ENCODE measurements around the gene PLEKHG7.
"Not testable (repeated sequence)": the region's sequence is repeated elsewhere in the genome, so short reads cannot be mapped to it uniquely, and the experiment has no call there.

The PLEKHG7 gene

DNA sequence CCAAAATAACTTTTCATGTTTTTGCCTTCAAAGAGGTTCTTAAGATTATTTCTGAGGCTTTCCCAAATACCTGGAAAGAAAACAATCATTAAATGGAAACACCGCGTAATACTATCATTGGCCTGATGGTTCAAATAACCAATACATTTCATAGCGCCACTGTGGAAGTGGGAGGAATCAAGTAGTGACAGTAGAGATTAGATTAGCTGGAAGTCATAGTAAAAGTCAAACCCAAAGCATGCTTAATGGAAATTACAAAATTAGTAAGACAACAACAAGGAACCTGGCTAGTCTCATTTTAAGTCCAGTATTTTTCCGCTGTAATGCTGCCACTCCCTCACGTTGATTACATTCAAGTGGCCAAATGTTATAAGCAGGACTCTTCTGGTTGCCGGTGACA, 41.5 kb upstream of the PLEKHG7 start:
- in situ Hi-C loops (cut with HindIII; ENCODE audit: low sequenced_read_pairs), result no loop called here
- H3K4me3 ChIP-seq (ENCODE audit: low read depth, low read length), result no peak overlapping the region
- TF ChIP-seq, protein P1, sequence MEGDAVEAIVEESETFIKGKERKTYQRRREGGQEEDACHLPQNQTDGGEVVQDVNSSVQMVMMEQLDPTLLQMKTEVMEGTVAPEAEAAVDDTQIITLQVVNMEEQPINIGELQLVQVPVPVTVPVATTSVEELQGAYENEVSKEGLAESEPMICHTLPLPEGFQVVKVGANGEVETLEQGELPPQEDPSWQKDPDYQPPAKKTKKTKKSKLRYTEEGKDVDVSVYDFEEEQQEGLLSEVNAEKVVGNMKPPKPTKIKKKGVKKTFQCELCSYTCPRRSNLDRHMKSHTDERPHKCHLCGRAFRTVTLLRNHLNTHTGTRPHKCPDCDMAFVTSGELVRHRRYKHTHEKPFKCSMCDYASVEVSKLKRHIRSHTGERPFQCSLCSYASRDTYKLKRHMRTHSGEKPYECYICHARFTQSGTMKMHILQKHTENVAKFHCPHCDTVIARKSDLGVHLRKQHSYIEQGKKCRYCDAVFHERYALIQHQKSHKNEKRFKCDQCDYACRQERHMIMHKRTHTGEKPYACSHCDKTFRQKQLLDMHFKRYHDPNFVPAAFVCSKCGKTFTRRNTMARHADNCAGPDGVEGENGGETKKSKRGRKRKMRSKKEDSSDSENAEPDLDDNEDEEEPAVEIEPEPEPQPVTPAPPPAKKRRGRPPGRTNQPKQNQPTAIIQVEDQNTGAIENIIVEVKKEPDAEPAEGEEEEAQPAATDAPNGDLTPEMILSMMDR (IDR thresholded peaks at IDR 0.05; ENCODE audit: low read depth, low read length), result no peak
- no peak for DNase-seq (ENCODE audit: low read depth, low spot score)

DNA sequence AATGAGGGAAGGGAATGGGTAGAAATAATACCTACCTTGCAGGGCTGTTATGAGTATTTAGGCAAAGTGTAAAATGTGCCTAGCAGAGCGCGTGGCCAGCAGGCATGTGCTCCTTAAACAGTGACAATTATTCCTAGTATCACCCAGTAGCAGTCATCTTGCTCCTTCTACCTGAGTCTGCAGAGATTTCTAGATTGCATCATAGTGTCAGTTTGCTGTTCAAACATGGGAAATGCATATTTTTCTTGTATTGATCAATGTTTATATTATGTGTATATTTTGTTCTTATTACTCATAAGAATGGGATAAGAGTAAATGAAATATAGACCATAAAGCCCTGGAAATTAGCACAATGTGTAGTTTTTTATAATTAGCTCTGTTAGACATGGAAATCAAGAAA, 37.3 kb upstream of the PLEKHG7 start:
- DNase-seq (ENCODE audit: low read depth, low spot score), result no peak
- TF ChIP-seq, protein P1 (IDR thresholded peaks at IDR 0.05; ENCODE audit: low read depth, low read length), result no peak
- in situ Hi-C loops (cut with HindIII; ENCODE audit: low sequenced_read_pairs), result no loop called here
- H3K4me3 ChIP-seq (ENCODE audit: low read depth, low read length), result no peak overlapping the region

DNA sequence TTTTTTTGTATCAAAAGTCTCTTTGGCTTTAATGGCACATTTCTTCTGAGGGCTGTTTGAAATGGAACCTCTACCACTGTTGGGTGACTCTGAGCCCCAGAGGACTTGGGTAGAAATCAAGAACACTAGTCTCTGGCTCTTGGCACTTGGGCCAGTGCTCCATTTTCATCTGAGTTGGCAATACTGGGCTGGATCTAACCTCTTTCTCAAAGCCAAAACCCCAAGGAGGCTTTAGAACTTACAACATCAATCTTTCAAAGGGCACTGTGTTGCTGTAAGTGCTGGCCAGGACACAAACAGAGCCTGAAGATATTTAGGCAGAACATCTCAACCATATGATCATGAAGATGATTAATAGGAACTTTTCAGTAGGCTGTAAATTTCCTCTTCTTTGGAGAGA, 34.0 kb upstream of the PLEKHG7 start:
- in situ Hi-C loops (cut with HindIII; ENCODE audit: low sequenced_read_pairs), result no loop called here
- H3K4me3 ChIP-seq (ENCODE audit: low read depth, low read length), result no peak overlapping the region
- TF ChIP-seq, protein P1 (IDR thresholded peaks at IDR 0.05; ENCODE audit: low read depth, low read length), result no peak
- no peak for DNase-seq (ENCODE audit: low read depth, low spot score)

DNA sequence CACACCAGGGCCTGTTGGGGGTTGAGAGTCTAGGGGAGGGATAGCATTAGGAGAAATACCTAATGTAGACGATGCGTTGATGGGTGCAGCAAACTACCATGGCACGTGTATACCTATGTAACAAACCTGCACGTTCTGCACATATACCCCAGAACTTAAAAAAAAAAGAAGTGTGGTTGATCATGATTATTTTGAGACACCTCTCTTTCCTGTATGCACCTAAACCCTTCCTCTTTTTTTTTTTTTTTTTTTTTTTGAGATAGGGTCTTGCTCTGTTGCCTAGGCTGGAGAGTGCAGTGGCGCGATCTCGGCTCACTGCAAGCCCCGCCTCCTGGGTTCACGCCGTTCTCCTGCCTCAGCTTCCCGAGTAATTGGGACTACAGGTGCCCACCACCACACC, 31.3 kb upstream of the PLEKHG7 start:
- H3K4me3 ChIP-seq (ENCODE audit: low read depth, low read length); DNase-seq (ENCODE audit: low read depth, low spot score); in situ Hi-C loops (cut with HindIII; ENCODE audit: low sequenced_read_pairs): not testable (repeated sequence)

DNA sequence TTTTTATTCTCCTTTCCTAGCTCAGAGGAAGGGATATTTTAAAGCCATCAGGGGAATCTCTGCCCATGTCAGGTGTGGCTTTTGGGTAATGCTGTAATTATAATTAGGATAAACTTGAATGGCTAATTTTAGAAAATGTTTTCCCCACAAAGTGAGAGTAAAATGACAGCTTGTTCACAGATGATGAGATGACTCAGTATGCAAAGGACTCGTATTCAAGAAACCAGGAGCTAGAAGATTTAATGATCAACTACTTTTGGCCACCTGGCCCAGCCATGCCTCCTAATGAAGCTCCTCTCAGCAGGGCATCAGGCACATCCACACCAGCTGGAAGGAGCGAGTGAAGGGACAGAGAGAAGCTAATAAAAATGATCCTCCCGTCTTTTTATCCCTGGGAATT, 29.0 kb upstream of the PLEKHG7 start:
- TF ChIP-seq, protein P1 (IDR thresholded peaks at IDR 0.05; ENCODE audit: low read depth, low read length), result no peak
- no peak for DNase-seq (ENCODE audit: low read depth, low spot score)
- in situ Hi-C loops (cut with HindIII; ENCODE audit: low sequenced_read_pairs), result no loop called here
- no peak overlapping the region for H3K4me3 ChIP-seq (ENCODE audit: low read depth, low read length)

DNA sequence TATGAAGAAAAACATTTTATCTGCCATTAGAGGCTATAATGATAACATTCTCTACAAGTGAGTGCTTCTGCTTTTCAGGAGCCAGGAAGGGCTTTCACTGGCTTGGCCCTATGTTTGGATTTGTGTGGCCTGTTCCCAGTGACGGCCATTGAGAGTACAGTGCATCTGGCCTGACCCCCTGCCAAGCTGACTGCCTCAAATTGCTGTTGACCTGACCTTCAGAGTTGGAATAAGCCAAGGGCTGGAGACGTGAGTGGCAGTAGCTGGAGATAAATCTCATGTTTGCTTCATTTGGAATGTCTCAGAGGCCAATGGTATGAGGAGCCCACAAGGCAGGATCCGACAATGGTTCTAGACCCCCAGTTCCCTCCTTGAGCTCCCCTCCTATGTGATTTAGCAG, 28.3 kb upstream of the PLEKHG7 start:
- H3K4me3 ChIP-seq (ENCODE audit: low read depth, low read length), result no peak overlapping the region
- in situ Hi-C loops (cut with HindIII; ENCODE audit: low sequenced_read_pairs), result no loop called here
- no peak for DNase-seq (ENCODE audit: low read depth, low spot score)
- TF ChIP-seq, protein P1 (IDR thresholded peaks at IDR 0.05; ENCODE audit: low read depth, low read length), result no peak

DNA sequence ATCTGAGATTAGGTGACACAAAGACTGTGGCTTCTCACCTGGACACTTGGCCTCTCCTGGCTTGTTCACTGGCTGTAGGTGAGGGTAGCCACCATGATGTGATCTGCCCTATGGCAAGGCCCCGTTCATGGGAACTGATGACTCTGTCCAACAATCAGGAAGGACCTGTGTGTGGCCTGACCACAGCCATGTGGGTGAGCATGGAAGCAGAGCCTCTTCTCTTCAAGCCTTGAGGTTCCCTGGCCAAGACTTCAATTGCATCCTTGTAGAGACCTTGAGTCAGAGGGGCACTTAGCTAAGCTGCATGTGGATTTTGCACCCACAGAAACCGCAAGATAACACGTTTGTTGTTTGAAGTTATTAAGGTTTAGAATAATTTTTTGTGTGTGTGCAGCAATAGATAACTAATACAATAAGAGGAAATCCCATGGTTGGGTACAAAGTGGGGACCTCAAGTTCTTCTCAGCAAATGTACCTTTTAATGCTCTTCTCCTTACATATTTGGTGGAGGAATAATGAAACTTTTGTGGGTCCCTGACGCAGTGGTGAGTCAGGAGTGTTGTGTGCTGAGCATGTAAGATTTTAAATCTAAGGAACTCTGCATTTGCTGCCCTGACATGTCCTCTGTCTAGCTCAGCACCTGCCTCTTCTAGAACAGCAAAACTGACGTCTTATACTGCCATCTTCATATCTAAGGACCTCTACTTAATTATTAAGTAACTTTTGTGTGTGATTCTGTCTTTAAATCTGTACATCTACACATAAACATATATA, 27.5 kb upstream of the PLEKHG7 start:
- in situ Hi-C loops (cut with HindIII; ENCODE audit: low sequenced_read_pairs), result no loop called here
- DNase-seq (ENCODE audit: low read depth, low spot score), result no peak
- TF ChIP-seq, protein P1 (IDR thresholded peaks at IDR 0.05; ENCODE audit: low read depth, low read length), result no peak
- no peak overlapping the region for H3K4me3 ChIP-seq (ENCODE audit: low read depth, low read length)

All from astrocyte of the spinal cord (primary cell).